ENCODE data around the gene CLRN2. TPM values are rescaled to one million over a fixed set of nuclear protein-coding genes. Genes with fewer than 3 reads are reported as not detected.

The CLRN2 gene
- polyA plus RNA-seq, 1 donor from 2014 or later, result not detected

- no peak overlapping the region for H3K9ac ChIP-seq (ENCODE audit: low read length)
- no peaks in the 10 kb centered on the region for H4K20me1 ChIP-seq (ENCODE audit: insufficient read depth)
- H3K4me3 ChIP-seq (ENCODE audit: low read length), result no peak overlapping the region
- H3K36me3 ChIP-seq (ENCODE audit: insufficient read depth, low read length), result no peaks in the 10 kb centered on the region
- no peak for TF ChIP-seq POLR2AphosphoS5 (IDR thresholded peaks at IDR 0.05)
- no peak for TF ChIP-seq REST (IDR thresholded peaks at IDR 0.05; ENCODE audit: borderline replicate concordance)
- TF ChIP-seq SMC3 (conservative IDR thresholded peaks at IDR 0.05; ENCODE audit: poor library complexity), result no peak
- TF ChIP-seq TAF1 (IDR thresholded peaks at IDR 0.05; ENCODE audit: low read depth), result no peak
- no peak for TF ChIP-seq RAD21 (conservative IDR thresholded peaks at IDR 0.05)
- no peak for TF ChIP-seq MXI1 (conservative IDR thresholded peaks at IDR 0.05; ENCODE audit: poor library complexity, severe bottlenecking)
- TF ChIP-seq EZH2 (IDR thresholded peaks at IDR 0.05; ENCODE audit: borderline replicate concordance, insufficient read depth, low read length, poor library complexity, severe bottlenecking), result no peak
- TF ChIP-seq EP300 (conservative IDR thresholded peaks at IDR 0.05; ENCODE audit: poor library complexity, severe bottlenecking), result no peak
- TF ChIP-seq CTCF (IDR thresholded peaks at IDR 0.05; ENCODE audit: poor library complexity, severe bottlenecking), result no peak
- no peak overlapping the region for H2AFZ ChIP-seq (ENCODE audit: low read depth, low read length)
- no peaks in the 10 kb centered on the region for H3K9me3 ChIP-seq (ENCODE audit: low read length)
- no peak overlapping the region for H3K4me2 ChIP-seq (ENCODE audit: low read length)
- H3F3A ChIP-seq (ENCODE audit: insufficient read depth, low read length, poor library complexity, severe bottlenecking), result no peaks in the 10 kb centered on the region
- no peak overlapping the region for H3K27ac ChIP-seq (ENCODE audit: low read length)
- H3K79me2 ChIP-seq (replicated peaks; ENCODE audit: insufficient read depth, low read length), result no peaks in the 10 kb centered on the region
- no peaks in the 10 kb centered on the region for H3K9me2 ChIP-seq (ENCODE audit: insufficient read depth, low read length)
- H3K27me3 ChIP-seq (ENCODE audit: insufficient read depth, low read depth, low read length), result no peaks in the 10 kb centered on the region
Observed at GRCh38 chr4:17475481-17475880, 39.5 kb upstream of the CLRN2 start.

GRCh38 chr4:17476853-17477252, 38.1 kb upstream of the CLRN2 start:
- Histone ChIP-seq H3K79me2 (replicated peaks; ENCODE audit: insufficient read depth, low read length) (no peaks in the 10 kb centered on the region), H3K9me3 (ENCODE audit: low read length) (peaks cover 6% of the 10 kb centered on the region), H2AFZ (ENCODE audit: low read depth, low read length) (no peak overlapping the region), H3K27ac (ENCODE audit: low read length) (no peak overlapping the region), H3K4me2 (ENCODE audit: low read length) (no peak overlapping the region), H4K20me1 (ENCODE audit: insufficient read depth) (no peaks in the 10 kb centered on the region), H3K4me3 (ENCODE audit: low read length) (no peak overlapping the region), H3K36me3 (ENCODE audit: insufficient read depth, low read length) (no peaks in the 10 kb centered on the region), H3F3A (ENCODE audit: insufficient read depth, low read length, poor library complexity, severe bottlenecking) (no peaks in the 10 kb centered on the region), H3K27me3 (ENCODE audit: insufficient read depth, low read depth, low read length) (no peaks in the 10 kb centered on the region), H3K9me2 (ENCODE audit: insufficient read depth, low read length) (no peaks in the 10 kb centered on the region), H3K9ac (ENCODE audit: low read length) (no peak overlapping the region)
- no peak for TF ChIP-seq EZH2 (IDR thresholded peaks at IDR 0.05; ENCODE audit: borderline replicate concordance, insufficient read depth, low read length, poor library complexity, severe bottlenecking)
- TF ChIP-seq SMC3 (conservative IDR thresholded peaks at IDR 0.05; ENCODE audit: poor library complexity), result no peak
- TF ChIP-seq RAD21 (conservative IDR thresholded peaks at IDR 0.05), result no peak
- no peak for TF ChIP-seq REST (IDR thresholded peaks at IDR 0.05; ENCODE audit: borderline replicate concordance)
- no peak for TF ChIP-seq POLR2AphosphoS5 (IDR thresholded peaks at IDR 0.05)
- TF ChIP-seq EP300 (conservative IDR thresholded peaks at IDR 0.05; ENCODE audit: poor library complexity, severe bottlenecking), result no peak
- no peak for TF ChIP-seq TAF1 (IDR thresholded peaks at IDR 0.05; ENCODE audit: low read depth)
- TF ChIP-seq MXI1 (conservative IDR thresholded peaks at IDR 0.05; ENCODE audit: poor library complexity, severe bottlenecking), result no peak
- TF ChIP-seq CTCF (IDR thresholded peaks at IDR 0.05; ENCODE audit: poor library complexity, severe bottlenecking), result no peak
